Neural cell (in vitro differentiated cells): ENCODE data around the gene MMRN1.

Experiments used
- CTCF ChIP-seq: fragments of 450-650 bp; IDR thresholded peaks from 2 replicates; pipeline ENCODE4 v1.5.1; 2014; ENCODE audit warnings: antibody characterized with exemption, mild to moderate bottlenecking, moderate library complexity; ENCODE audit not compliant: poor library complexity, severe bottlenecking
- EZH2 ChIP-seq: fragments of 200-600, 300-800 bp; shearing (Covaris generic), sonication (generic); IDR thresholded peaks from 2 replicates; pipeline ENCODE4 v1.6.1; 2014; ENCODE audit warnings: antibody characterized with exemption, low read length, borderline replicate concordance, mild to moderate bottlenecking; ENCODE audit not compliant: insufficient read depth, poor library complexity, severe bottlenecking

- TF ChIP-seq CTCF (no peak), EZH2 (no peak)
Measured at GRCh38 chr4:89952458-89952857, 57.8 kb downstream of the MMRN1 start.
